GM12878 (cell line): Measurements from ENCODE around the gene KIAA0319L. TPM values are rescaled to one million over a fixed set of nuclear protein-coding genes. Genes with fewer than 3 reads are reported as not detected.
A peak's percentile ranks its signal among the peaks of the same experiment; 100 is the strongest.

ENCODE experiments used
- ATAC-seq: fragments of 200-7000 bp; cut with Tn5 transposase; 3 replicates; pipeline ENCODE4 v1.9.1; 2020; ENCODE audit warnings: mild to moderate bottlenecking, moderate library complexity
- BruUV-seq: library from RNA; stranded (reverse); fragments of 400-500 nt; replicated peaks from 2 replicates; lab custom pipeline; 2021; lab: Mats Ljungman, UMichigan
- CTCF ChIA-PET: fragments of 300-600 bp; sonication (Branson Sonifier 250); formaldehyde crosslinking; extraction: SDS; loops from one replicate; lab custom pipeline; 2021; ENCODE audit warnings: inconsistent platforms; lab: Yijun Ruan, JAX
- POLR2A ChIA-PET: fragments of 350-600 bp; formaldehyde crosslinking; extraction: SDS; loops from one replicate; lab custom pipeline; 2021; ENCODE audit warnings: inconsistent platforms; lab: Charles Lee
- RAD21 ChIA-PET: fragments of 300-600 bp; sonication (Branson Sonifier 250); formaldehyde crosslinking; loops from one replicate; lab custom pipeline; 2023; ENCODE audit warnings: antibody characterized with exemption; ENCODE audit not compliant: unreplicated experiment; lab: Charles Lee
- SMC1A ChIA-PET: fragments of 300-600 bp; sonication (Branson Sonifier 250); formaldehyde crosslinking; loops from one replicate; lab custom pipeline; 2023; ENCODE audit not compliant: unreplicated experiment, uncharacterized antibody; lab: Charles Lee
- DNase-seq: peaks from one replicate; pipeline ENCODE4 v3.0.0-alpha.2; 2011; ENCODE audit warnings: low read depth, low spot score
- FAIRE-seq: peaks from 3 replicates; lab custom pipeline; 2011; peaks lifted over from hg19 to GRCh38; lab: Jason Lieb, UNC
- H2AFZ ChIP-seq: 2 replicates; pipeline ENCODE4 v1.6.0; 2011; ENCODE audit warnings: low read depth, low read length, control low read depth; ENCODE audit not compliant: control insufficient read depth
- H3K27ac ChIP-seq: 2 replicates; pipeline ENCODE4 v1.5.1; 2011; ENCODE audit warnings: control low read depth; ENCODE audit not compliant: control insufficient read depth, insufficient read depth
- H3K27me3 ChIP-seq, 2 experiments: replicated peaks in 1 of 2; 2 replicates each; pipeline versions ENCODE4 v1.6.0 to v1.6.1; 2011; ENCODE audit warnings: low read length in 1 of 2; ENCODE audit not compliant: control insufficient read depth in 2 of 2, insufficient read depth in 2 of 2
- H3K36me3 ChIP-seq, 2 experiments: 2 replicates each; pipeline ENCODE4 v1.5.1; 2011; ENCODE audit warnings: low read length in 1 of 2; ENCODE audit not compliant: control insufficient read depth in 2 of 2, insufficient read depth in 2 of 2
- H3K4me1 ChIP-seq: 2 replicates; pipeline ENCODE4 v1.6.1; 2011; ENCODE audit warnings: mild to moderate bottlenecking, low read length, moderate library complexity, mixed read lengths; ENCODE audit not compliant: control insufficient read depth, insufficient read depth
- H3K4me2 ChIP-seq: 2 replicates; pipeline ENCODE4 v1.6.0; 2011; ENCODE audit warnings: control low read depth; ENCODE audit not compliant: control insufficient read depth, insufficient read depth
- H3K4me3 ChIP-seq: fragments of 200-600 bp; sonication (generic); 2 replicates; pipeline ENCODE4 v1.5.1; 2016
- H3K79me2 ChIP-seq: 2 replicates; pipeline ENCODE4 v1.6.0; 2011; ENCODE audit warnings: low read length; ENCODE audit not compliant: control insufficient read depth, insufficient read depth
- H3K9ac ChIP-seq: 2 replicates; pipeline ENCODE4 v1.8.0; 2011; ENCODE audit warnings: low read length, control low read depth, mixed read lengths; ENCODE audit not compliant: control insufficient read depth, insufficient read depth
- H3K9me3 ChIP-seq: replicated peaks from 3 replicates; pipeline ENCODE4 v1.5.1; 2011; ENCODE audit warnings: mild to moderate bottlenecking, low read length; ENCODE audit not compliant: control insufficient read depth, insufficient read depth
- H4K20me1 ChIP-seq: 2 replicates; pipeline ENCODE4 v1.6.0; 2011; ENCODE audit not compliant: control insufficient read depth, insufficient read depth
- BMI1 ChIP-seq: fragments of 450-650 bp; IDR thresholded peaks from 2 replicates; pipeline ENCODE4 v1.6.1; 2016; ENCODE audit warnings: mild to moderate bottlenecking, moderate library complexity, borderline replicate concordance
- CHD2 ChIP-seq: IDR thresholded peaks from 2 replicates; pipeline ENCODE4 v1.6.1; 2011; ENCODE audit warnings: low read depth, low read length, improper control_type of control experiment, borderline replicate concordance
- KDM1A ChIP-seq: fragments of 200-600 bp; sonication (generic); IDR thresholded peaks from 2 replicates; pipeline ENCODE4 v1.6.1; 2016; ENCODE audit warnings: borderline replicate concordance
- SMAD5 ChIP-seq: IDR thresholded peaks from 2 replicates; pipeline ENCODE4 v1.6.1; 2016; ENCODE audit warnings: antibody characterized with exemption, low read depth
- SUPT20H ChIP-seq: IDR thresholded peaks from 2 replicates; pipeline ENCODE4 v1.6.1; 2011; ENCODE audit warnings: low read depth, mild to moderate bottlenecking, low read length, moderate library complexity, borderline replicate concordance; ENCODE audit not compliant: control insufficient read depth
- WGBS: methylation state at CpG from one replicate; pipeline ENCODE4 v1.1.6; 2016; ENCODE audit warnings: low lambda C conversion rate; ENCODE audit not compliant: insufficient replicate concordance, insufficient coverage; ENCODE audit errors: missing lambda C conversion rate; 5-methylcytosine and 5-hydroxymethylcytosine counted together
- in situ Hi-C: fragments of 300-500 bp; cut with MboI; formaldehyde crosslinking; loops from 9 replicates; pipeline ENCODE4 v1.14.3; 2018; ENCODE audit warnings: mixed read lengths
- intact Hi-C: fragments of 100-400 bp; cut with micrococcal nuclease; formaldehyde crosslinking; loops from one replicate; pipeline ENCODE4 v1.14.2; 2022; ENCODE audit not compliant: unreplicated experiment
- polyA plus RNA-seq, 11 experiments: library from polyadenylated mRNA; depleted of rRNA in 4 of 11; unstranded in 6 of 11; stranded (reverse) in 5 of 11; fragments of >200 nt; fragmentation: Nextera tagmentation in 4 of 11; fragmentation: Illumina TruSeq in 1 of 11; extraction: Ambion mirVana in 4 of 11; extraction: Trizol in 1 of 11; gene quantifications; 1 replicate in 1 of 11; 2 replicates in 10 of 11; pipeline versions ENCODE4 v1.2.1 to v1.2.3, GENCODE V29; 2011 to 2016; ENCODE audit warnings: inconsistent platforms in 2 of 11, missing spikeins in 2 of 11, low read depth in 1 of 11
- total RNA-seq, 4 experiments: library from RNA; depleted of rRNA in 3 of 4; stranded (reverse); fragments of >200 nt in 3 of 4; fragmentation: Illumina TruSeq in 1 of 4; extraction: Trizol in 1 of 4; gene quantifications; 2 replicates each; pipeline versions ENCODE4 v1.2.1 to v1.2.3, GENCODE V29; 2013 to 2021
- TF ChIP-seq, protein P1 (sequence below): fragments of 450-650 bp; IDR thresholded peaks from 2 replicates; pipeline ENCODE4 v1.6.1; 2017; ENCODE audit warnings: mild to moderate bottlenecking, moderate library complexity

KIAA0319L gene
- total and polyA plus RNA-seq, 10 of the 15 experiments (the other 5 are each of a cell fraction or from before 2014, with no cell fraction given) = 2.6 to 57.8 (median 25.4) TPM

DNA sequence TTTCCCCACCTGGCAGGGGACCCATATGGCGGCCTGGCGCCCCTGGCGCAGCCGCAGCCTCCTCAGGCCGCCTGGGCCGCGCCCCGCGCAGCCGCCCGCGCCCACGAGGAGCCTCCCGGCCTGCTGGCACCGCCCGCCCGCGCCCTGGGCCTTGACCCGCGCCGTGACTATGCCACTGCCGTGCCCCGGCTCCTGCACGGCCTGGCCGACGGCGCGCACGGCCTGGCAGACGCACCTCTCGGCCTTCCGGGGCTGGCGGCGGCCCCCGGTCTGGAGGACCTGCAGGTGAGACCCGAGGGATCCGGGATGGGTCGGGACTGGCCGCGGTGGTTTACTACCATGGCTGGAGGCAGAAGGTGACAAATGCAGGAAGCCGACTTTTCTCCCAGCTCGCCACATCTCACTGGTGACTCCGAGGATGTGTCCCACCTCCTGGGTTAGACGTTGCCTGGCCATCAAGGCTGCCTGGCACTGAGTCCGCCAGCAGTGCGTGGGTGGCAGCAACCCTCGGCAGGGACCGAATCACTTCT is 17.0 kb upstream of the KIAA0319L start (continued):
- TF ChIP-seq, protein P1, sequence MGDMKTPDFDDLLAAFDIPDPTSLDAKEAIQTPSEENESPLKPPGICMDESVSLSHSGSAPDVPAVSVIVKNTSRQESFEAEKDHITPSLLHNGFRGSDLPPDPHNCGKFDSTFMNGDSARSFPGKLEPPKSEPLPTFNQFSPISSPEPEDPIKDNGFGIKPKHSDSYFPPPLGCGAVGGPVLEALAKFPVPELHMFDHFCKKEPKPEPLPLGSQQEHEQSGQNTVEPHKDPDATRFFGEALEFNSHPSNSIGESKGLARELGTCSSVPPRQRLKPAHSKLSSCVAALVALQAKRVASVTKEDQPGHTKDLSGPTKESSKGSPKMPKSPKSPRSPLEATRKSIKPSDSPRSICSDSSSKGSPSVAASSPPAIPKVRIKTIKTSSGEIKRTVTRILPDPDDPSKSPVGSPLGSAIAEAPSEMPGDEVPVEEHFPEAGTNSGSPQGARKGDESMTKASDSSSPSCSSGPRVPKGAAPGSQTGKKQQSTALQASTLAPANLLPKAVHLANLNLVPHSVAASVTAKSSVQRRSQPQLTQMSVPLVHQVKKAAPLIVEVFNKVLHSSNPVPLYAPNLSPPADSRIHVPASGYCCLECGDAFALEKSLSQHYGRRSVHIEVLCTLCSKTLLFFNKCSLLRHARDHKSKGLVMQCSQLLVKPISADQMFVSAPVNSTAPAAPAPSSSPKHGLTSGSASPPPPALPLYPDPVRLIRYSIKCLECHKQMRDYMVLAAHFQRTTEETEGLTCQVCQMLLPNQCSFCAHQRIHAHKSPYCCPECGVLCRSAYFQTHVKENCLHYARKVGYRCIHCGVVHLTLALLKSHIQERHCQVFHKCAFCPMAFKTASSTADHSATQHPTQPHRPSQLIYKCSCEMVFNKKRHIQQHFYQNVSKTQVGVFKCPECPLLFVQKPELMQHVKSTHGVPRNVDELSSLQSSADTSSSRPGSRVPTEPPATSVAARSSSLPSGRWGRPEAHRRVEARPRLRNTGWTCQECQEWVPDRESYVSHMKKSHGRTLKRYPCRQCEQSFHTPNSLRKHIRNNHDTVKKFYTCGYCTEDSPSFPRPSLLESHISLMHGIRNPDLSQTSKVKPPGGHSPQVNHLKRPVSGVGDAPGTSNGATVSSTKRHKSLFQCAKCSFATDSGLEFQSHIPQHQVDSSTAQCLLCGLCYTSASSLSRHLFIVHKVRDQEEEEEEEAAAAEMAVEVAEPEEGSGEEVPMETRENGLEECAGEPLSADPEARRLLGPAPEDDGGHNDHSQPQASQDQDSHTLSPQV = no peak
- TF ChIP-seq SUPT20H (no peak), CHD2 (no peak), KDM1A (no peak)

DNA sequence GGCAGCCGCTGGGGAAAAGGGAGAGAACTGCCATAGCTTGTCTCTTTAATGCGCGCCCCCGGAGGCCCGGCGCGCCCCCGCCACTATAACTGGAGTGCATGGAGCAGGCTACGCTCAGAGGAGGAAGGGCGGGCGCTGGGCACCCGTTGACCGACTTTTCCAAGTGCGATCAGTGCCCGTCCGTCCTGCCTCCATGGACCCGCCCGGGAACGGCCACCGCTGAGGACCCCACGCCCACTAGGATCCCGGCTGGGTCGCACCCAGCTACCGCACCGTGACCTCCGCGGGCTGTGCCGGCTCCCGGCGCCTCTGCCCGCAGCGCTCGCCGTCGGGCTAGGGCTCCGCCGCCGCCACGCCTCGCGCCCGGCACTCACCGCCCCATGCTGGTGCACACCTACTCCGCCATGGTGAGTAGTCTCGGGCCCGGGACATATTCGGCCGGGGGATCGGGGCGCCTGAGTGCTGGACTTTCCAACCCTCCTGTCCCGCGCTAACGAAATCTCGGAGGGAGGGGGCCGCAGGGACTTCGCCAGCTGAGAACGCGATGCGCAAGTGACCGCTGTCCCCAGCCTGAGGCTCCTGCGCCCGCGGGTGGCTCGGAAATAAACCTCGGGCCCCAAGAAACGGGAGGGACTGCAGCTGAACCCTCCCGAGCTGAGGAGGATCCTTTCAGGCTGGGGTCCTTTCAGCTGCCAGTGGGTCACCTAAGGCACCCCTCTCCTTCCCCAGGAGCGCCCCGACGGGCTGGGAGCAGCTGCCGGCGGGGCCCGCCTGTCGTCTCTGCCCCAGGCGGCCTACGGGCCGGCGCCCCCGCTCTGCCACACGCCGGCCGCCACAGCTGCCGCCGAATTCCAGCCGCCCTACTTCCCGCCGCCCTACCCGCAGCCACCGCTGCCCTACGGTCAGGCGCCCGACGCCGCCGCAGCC is 16.3 kb upstream of the KIAA0319L start, which contains the start of gene TFAP2E:
TSS of gene TFAP2E (plus strand) at position 117 of the 927 bp plus-strand sequence. CDS start at position 381, 264 bp downstream.
- FAIRE-seq = no peak
- Histone ChIP-seq H3K79me2 (no peaks in the 10 kb centered on the region; the same call in 1 of the 2 replicates), H4K20me1 (no peaks in the 10 kb centered on the region), H3K9me3 (no peaks in the 10 kb centered on the region), H3K4me1 (peaks cover 15% of the 10 kb centered on the region), H3K27me3 (peaks cover 0 to 2% of the 10 kb centered on the region in 2 experiments; a peak in 2 of 4 replicates), H2AFZ (no peak within 1 kb of the TSS), H3K4me3 (no peak within 1 kb of the TSS; the same call in 1 of the 2 replicates), H3K9ac (no peak within 1 kb of the TSS), H3K27ac (no peak within 1 kb of the TSS), H3K4me2 (peak within 1 kb of the TSS; percentile 59; the same call in 1 of the 2 replicates), H3K36me3 (no peaks in the 10 kb centered on the region)
- TF ChIP-seq BMI1 = no peak
- no peak for TF ChIP-seq SMAD5
- POLR2A ChIA-PET = no interaction called here
- CTCF ChIA-PET = interaction anchor here (1.2 to 7.1 kb wide), 3 partner anchors 142 to 158 kb away, joined by 4 to 104 read pairs (median 41); no protein-coding TSS in a partner anchor
- no peak for DNase-seq
- in situ Hi-C loops (no loop called here), intact Hi-C loops (no loop called here)
- ATAC-seq = no peak
- WGBS = 31% methylated on average over 79 of the region's 95 CpGs
- BruUV-seq = no TSS peak
- SMC1A ChIA-PET = interaction anchor here (2.0 kb wide), 1 partner anchor 142 kb away, joined by 4 read pairs; no protein-coding TSS in a partner anchor
- RAD21 ChIA-PET = interaction anchor here (1.3 to 2.4 kb wide), 2 partner anchors 142 to 156 kb away, joined by 3 to 13 read pairs; no protein-coding TSS in a partner anchor
